ENCODE data around the gene RASGRP1. TPM values are rescaled to one million over a fixed set of nuclear protein-coding genes. Genes with fewer than 3 reads are reported as not detected.

Gene RASGRP1
- total RNA-seq, 1 experiment from 2014 or later, result 1.6 TPM

- H3K79me2 ChIP-seq (ENCODE audit: insufficient read depth, low read length), result no peaks in the 10 kb centered on the region
- ChIA-PET CTCF (no interaction called here), RAD21 (ENCODE audit: low non-redundant PET in 1 of 2, low total read pairs in 2 of 2, uncharacterized antibody in 2 of 2, unreplicated experiment in 2 of 2) (no interaction called here), POLR2A (no interaction called here)
- ATAC-seq, result no peak
- H4K20me1 ChIP-seq (ENCODE audit: insufficient read depth), result no peaks in the 10 kb centered on the region
- no peak overlapping the region for H3K4me3 ChIP-seq (replicated peaks in 1 of 2; ENCODE audit: low read depth in 1 of 2, low read length in 2 of 2)
- no peak overlapping the region for H3K27ac ChIP-seq (ENCODE audit: low read depth, low read length)
- no peak for TF ChIP-seq FOSL1 (IDR thresholded peaks at IDR 0.05; ENCODE audit: low read depth)
- no peak for TF ChIP-seq CBX3 (IDR thresholded peaks at IDR 0.05; ENCODE audit: low read depth)
- TF ChIP-seq POLR2AphosphoS5 (IDR thresholded peaks at IDR 0.05; ENCODE audit: low read depth, low read length), result no peak
- H3K4me1 ChIP-seq (ENCODE audit: control insufficient read depth in 1 of 2, insufficient read depth in 2 of 2, low read length in 2 of 2), result 0 out of 4 replicates have a peak, but pooled peaks cover 3 to 9% of the 10 kb centered on the region in 2 experiments
- H3K9ac ChIP-seq (ENCODE audit: low read length), result no peak overlapping the region
- H3K27me3 ChIP-seq (ENCODE audit: insufficient read depth, low read length), result no peaks in the 10 kb centered on the region; the same call in 1 of the 2 replicates
- intact Hi-C loops (cut with micrococcal nuclease), result no loop called here
- no TSS peak for BruUV-seq (replicated peaks)
- no peak for DNase-seq (ENCODE audit: low read depth, low spot score)
- no peaks in the 10 kb centered on the region for H3K9me3 ChIP-seq (ENCODE audit: control insufficient read depth in 1 of 2, insufficient read depth in 1 of 2, low read depth in 1 of 2, low read length in 2 of 2)
- H3K4me2 ChIP-seq (ENCODE audit: low read length), result no peak overlapping the region
- no peak overlapping the region for H2AFZ ChIP-seq (ENCODE audit: low read depth, low read length, poor library complexity, severe bottlenecking)
- no peaks in the 10 kb centered on the region for H3K9me2 ChIP-seq (ENCODE audit: insufficient read depth)
- H3K36me3 ChIP-seq (ENCODE audit: control insufficient read depth in 1 of 2, insufficient read depth in 2 of 2, low read length in 2 of 2), result no peaks in the 10 kb centered on the region
Observed at GRCh38 chr15:38534691-38535090, 29.9 kb downstream of the RASGRP1 start.

DNA sequence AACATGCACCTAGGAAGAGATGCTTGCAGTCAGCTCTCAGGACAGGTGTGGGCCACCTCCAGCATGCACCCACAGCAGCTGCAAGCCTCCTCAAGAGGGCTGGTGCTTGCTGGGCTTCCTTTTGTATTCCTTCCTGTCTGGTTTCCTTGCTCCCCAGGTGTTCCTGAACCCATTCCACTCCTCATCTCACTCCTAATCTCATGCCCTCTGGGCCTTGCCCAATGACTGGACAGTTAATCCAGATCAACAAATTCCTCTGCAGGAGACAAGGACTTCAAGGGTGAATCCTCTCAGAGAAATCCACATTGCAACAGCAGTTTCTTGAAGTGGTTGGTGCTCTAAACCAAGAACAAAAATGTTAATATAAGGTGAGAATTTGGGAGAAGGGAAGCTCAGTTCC lies 30.7 kb downstream of the RASGRP1 start:
- no peak overlapping the region for H3K27ac ChIP-seq (ENCODE audit: low read depth, low read length)
- ChIA-PET RAD21 (ENCODE audit: low non-redundant PET in 1 of 2, low total read pairs in 2 of 2, uncharacterized antibody in 2 of 2, unreplicated experiment in 2 of 2) (no interaction called here), CTCF (no interaction called here), POLR2A (no interaction called here)
- DNase-seq (ENCODE audit: low read depth, low spot score), result no peak
- intact Hi-C loops (cut with micrococcal nuclease), result no loop called here
- no peaks in the 10 kb centered on the region for H3K9me2 ChIP-seq (ENCODE audit: insufficient read depth)
- H4K20me1 ChIP-seq (ENCODE audit: insufficient read depth), result no peaks in the 10 kb centered on the region
- H3K79me2 ChIP-seq (ENCODE audit: insufficient read depth, low read length), result no peaks in the 10 kb centered on the region
- ATAC-seq, result no peak
- TF ChIP-seq JUND (IDR thresholded peaks at IDR 0.05), result no peak
- H3K4me2 ChIP-seq (ENCODE audit: low read length), result no peak overlapping the region
- no peaks in the 10 kb centered on the region for H3K36me3 ChIP-seq (ENCODE audit: control insufficient read depth in 1 of 2, insufficient read depth in 2 of 2, low read length in 2 of 2)
- H3K9me3 ChIP-seq (ENCODE audit: control insufficient read depth in 1 of 2, insufficient read depth in 1 of 2, low read depth in 1 of 2, low read length in 2 of 2), result no peaks in the 10 kb centered on the region
- 0 out of 4 replicates have a peak, but pooled peaks cover 3 to 9% of the 10 kb centered on the region in 2 experiments for H3K4me1 ChIP-seq (ENCODE audit: control insufficient read depth in 1 of 2, insufficient read depth in 2 of 2, low read length in 2 of 2)
- H3K4me3 ChIP-seq (replicated peaks in 1 of 2; ENCODE audit: low read depth in 1 of 2, low read length in 2 of 2), result no peak overlapping the region
- BruUV-seq (replicated peaks), result no TSS peak
- H2AFZ ChIP-seq (ENCODE audit: low read depth, low read length, poor library complexity, severe bottlenecking), result no peak overlapping the region
- no peaks in the 10 kb centered on the region; the same call in 1 of the 2 replicates for H3K27me3 ChIP-seq (ENCODE audit: insufficient read depth, low read length)
- H3K9ac ChIP-seq (ENCODE audit: low read length), result no peak overlapping the region

Data from HCT116 (cell line).